ENCODE results near the gene FURIN. TPM values are rescaled to one million over a fixed set of nuclear protein-coding genes. Genes with fewer than 3 reads are reported as not detected.
A peak's percentile ranks its signal among the peaks of the same experiment; 100 is the strongest.

FURIN gene
- total and polyA plus RNA-seq, 9 of the 15 experiments (the other 6 are each of a cell fraction or from before 2014, with no cell fraction given) = 0.92 to 99.9 (median 34.8) TPM

- TF ChIP-seq E2F6 (IDR thresholded peaks at IDR 0.05; ENCODE audit: borderline replicate concordance in 1 of 2, extremely low read depth in 1 of 2, insufficient read depth in 1 of 2, insufficient read length in 1 of 2, low read depth in 1 of 2, low read length in 1 of 2, poor library complexity in 1 of 2, severe bottlenecking in 1 of 2) = peak; percentile 17 to 72
- TF ChIP-seq HNRNPUL1 (IDR thresholded peaks at IDR 0.05; ENCODE audit: low read length) = no peak
- TF ChIP-seq POLR2B (IDR thresholded peaks at IDR 0.05; ENCODE audit: low read depth, partially characterized antibody) = no peak
- peak; percentile 68 for TF ChIP-seq MGA (IDR thresholded peaks at IDR 0.05)
- TF ChIP-seq USF1 (CRISPR knock-in tag; IDR thresholded peaks at IDR 0.05) = no peak
- TF ChIP-seq ATF3 (IDR thresholded peaks at IDR 0.05) = peak; percentile 72
- TF ChIP-seq ATF3 (CRISPR knock-in tag; conservative IDR thresholded peaks at IDR 0.05) = no peak
- no peak for TF ChIP-seq SAFB2 (IDR thresholded peaks at IDR 0.05; ENCODE audit: borderline replicate concordance, low read depth, low read length, severe bottlenecking)
- TF ChIP-seq PKNOX1 (IDR thresholded peaks at IDR 0.05) = peak; percentile 81
- no peak for TF ChIP-seq ZNF239 (CRISPR knock-in tag; IDR thresholded peaks at IDR 0.05)
These were observed 3.9 kb upstream of the FURIN start (continued) for GRCh38 chr15:90864507-90864906.

Data from K562 (cell line).